Activated naive CD4-positive, alpha-beta T cell treated with anti-CD3 and anti-CD28 coated beads for 36 hours (primary cell): ENCODE data around the gene SLC26A5. TPM values are rescaled to one million over a fixed set of nuclear protein-coding genes. Genes with fewer than 3 reads are reported as not detected.

Experiments used
- CTCF ChIA-PET: fragments of 350-600 bp; sonication (Branson Sonifier 250); formaldehyde crosslinking; loops from one replicate; lab custom pipeline; 2021; ENCODE audit warnings: antibody characterized with exemption; lab: Charles Lee
- DNase-seq: peaks from one replicate; pipeline ENCODE4 v3.0.0-alpha.2; 2020
- H3K27ac Mint-ChIP-seq: one replicate; pipeline ENCODE4 v1.8.0; 2021; ENCODE audit warnings: mild to moderate bottlenecking, mixed read lengths
- H3K27me3 Mint-ChIP-seq: one replicate; pipeline ENCODE4 v1.8.0; 2021; ENCODE audit warnings: low read depth, mixed read lengths
- H3K36me3 Mint-ChIP-seq: one replicate; pipeline ENCODE4 v1.8.0; 2021; ENCODE audit warnings: low read depth, mixed read lengths
- H3K4me1 Mint-ChIP-seq: one replicate; pipeline ENCODE4 v1.8.0; 2021; ENCODE audit warnings: low read depth, mixed read lengths
- H3K4me3 Mint-ChIP-seq: one replicate; pipeline ENCODE4 v1.8.0; 2021; ENCODE audit warnings: mild to moderate bottlenecking, moderate library complexity, mixed read lengths
- H3K9me3 Mint-ChIP-seq: one replicate; pipeline ENCODE4 v1.8.0; 2021; ENCODE audit warnings: mixed read lengths
- intact Hi-C: fragments of 100-400 bp; cut with micrococcal nuclease; formaldehyde crosslinking; loops from one replicate; pipeline ENCODE4 v1.15.1; 2023
- total RNA-seq, 2 experiments: library from RNA; stranded (reverse); gene quantifications; one replicate each; pipeline ENCODE4 v1.2.3, GENCODE V29; 2021

Gene SLC26A5
- total RNA-seq, 2 experiments from 2014 or later, result not detected

DNA sequence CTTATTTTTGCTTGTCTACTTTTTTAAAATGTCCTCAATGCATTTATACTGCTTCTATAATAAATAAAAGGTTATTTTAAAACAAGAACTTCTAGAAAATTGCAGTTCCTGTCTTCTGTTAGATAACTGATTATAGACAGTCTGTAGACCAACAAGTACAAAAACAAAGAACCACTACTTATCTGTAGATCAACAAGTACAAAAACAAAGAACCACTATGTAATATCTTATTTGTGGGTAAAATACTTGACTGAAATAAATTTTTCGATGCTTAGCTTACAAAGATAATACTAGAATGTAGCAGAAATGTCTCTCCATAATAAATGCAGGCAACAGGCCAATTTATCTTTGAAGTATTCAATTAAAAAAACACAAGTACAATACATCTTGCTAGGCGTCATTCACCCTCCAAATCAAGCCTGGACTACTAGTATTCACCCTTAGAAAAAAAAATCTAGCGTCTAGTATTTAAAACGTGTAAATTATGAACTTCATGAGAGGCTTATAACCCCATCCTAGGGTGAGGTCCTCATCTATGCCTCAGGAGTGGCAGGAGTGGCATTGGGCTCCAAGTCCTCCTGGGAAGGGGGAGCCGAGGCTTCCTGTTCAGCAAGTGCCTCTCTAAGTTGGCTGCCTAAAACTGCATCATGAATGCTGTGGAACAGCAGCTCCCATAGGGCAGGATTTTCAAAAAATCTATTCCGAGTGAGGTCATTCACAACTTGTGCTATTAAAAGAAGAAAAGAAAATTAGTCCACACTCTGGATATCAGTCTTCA, 72.0 kb downstream of the SLC26A5 start:
- Mint-ChIP-seq H3K27me3 (no peaks in the 10 kb centered on the region), H3K4me3 (no peak overlapping the region), H3K36me3 (peaks cover 2% of the 10 kb centered on the region), H3K4me1 (no peaks in the 10 kb centered on the region), H3K9me3 (no peaks in the 10 kb centered on the region), H3K27ac (no peak overlapping the region)
- intact Hi-C loops, result no loop called here
- CTCF ChIA-PET, result no interaction called here
- no peak for DNase-seq

DNA sequence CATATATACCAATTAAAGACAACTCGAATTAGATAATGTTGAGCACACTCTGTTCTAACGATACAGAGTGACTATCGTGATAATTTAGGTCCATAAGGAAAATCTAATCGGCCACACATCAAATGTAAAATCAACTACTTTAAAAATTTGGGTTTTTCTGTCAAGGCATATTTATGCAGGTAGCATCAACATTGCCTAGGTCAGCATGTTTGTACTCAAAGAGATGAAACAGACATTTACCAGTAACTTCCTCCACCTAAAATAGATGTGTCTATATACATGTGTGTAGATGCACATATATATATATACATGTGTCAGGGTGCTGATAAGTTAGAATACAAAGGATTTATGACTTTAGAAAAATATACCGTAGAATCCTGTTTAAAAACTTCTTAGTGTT, 76.6 kb downstream of the SLC26A5 start:
- no peaks in the 10 kb centered on the region for H3K4me1 Mint-ChIP-seq

DNA sequence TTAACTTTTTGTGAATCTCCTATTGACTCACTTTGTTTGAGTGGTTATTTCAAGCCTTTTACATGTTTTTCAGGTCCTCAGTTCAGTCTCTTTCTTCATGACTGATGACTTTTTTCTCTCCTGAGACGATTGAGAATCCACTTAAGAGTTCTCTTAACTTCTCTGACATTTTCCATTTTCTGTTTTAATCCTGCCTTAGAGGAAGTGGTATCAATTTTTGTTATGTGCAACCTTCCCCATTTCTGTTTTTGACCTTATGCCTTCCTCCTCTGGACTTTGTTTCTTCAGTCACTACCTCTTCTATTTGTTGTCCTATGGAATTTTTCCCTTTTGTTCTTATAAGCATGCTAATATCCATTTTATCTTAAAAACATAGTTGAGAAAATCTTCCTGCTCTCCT, 96.2 kb downstream of the SLC26A5 start:
- intact Hi-C loops, result loop anchor here (10.0 kb wide), 1 partner anchor 915 kb away; the partner anchor contains the start of gene ORAI2
- H3K27me3 Mint-ChIP-seq, result no peaks in the 10 kb centered on the region
- H3K4me1 Mint-ChIP-seq, result peaks cover 53% of the 10 kb centered on the region
- H3K36me3 Mint-ChIP-seq, result peaks cover 27% of the 10 kb centered on the region
- CTCF ChIA-PET, result no interaction called here
- H3K9me3 Mint-ChIP-seq, result no peaks in the 10 kb centered on the region
- peak overlapping the region; percentile 94 for H3K4me3 Mint-ChIP-seq
- H3K27ac Mint-ChIP-seq, result peak overlapping the region; percentile 67
- no peak for DNase-seq

More for the DNA sequence above, 76.6 kb downstream of the SLC26A5 start:
- H3K4me3 Mint-ChIP-seq, result no peak overlapping the region
- CTCF ChIA-PET, result no interaction called here
- H3K36me3 Mint-ChIP-seq, result peaks cover 21% of the 10 kb centered on the region
- H3K27ac Mint-ChIP-seq, result no peak overlapping the region
- no peaks in the 10 kb centered on the region for H3K9me3 Mint-ChIP-seq
- DNase-seq, result no peak
- no peaks in the 10 kb centered on the region for H3K27me3 Mint-ChIP-seq
- intact Hi-C loops, result no loop called here

DNA sequence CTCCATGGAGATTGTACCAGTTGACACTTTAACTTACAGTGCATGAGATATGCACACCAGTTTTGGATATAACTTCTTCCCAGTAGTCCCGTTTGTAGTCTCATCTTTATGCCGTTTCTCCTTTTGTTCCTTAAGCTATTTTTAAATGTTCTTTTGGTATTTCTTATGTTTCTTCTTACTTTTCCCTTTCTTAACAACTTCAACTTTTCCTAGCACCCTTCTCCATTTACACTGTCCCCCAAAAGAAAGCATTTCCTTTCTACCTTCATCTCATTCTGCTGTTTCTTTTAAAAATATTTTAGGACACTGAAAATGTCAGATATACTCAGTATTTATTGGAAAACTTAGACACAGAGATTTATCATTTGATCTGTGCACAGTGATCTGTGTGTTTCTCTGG, 97.0 kb downstream of the SLC26A5 start:
- Mint-ChIP-seq H3K27me3 (no peaks in the 10 kb centered on the region), H3K9me3 (no peaks in the 10 kb centered on the region), H3K27ac (peak overlapping the region; percentile 0), H3K4me1 (peaks cover 53% of the 10 kb centered on the region), H3K4me3 (peak overlapping the region; percentile 94), H3K36me3 (peaks cover 29% of the 10 kb centered on the region)
- CTCF ChIA-PET, result no interaction called here
- no peak for DNase-seq
- intact Hi-C loops, result loop anchor here (10.0 kb wide), 1 partner anchor 914 kb away; the partner anchor contains the start of gene ORAI2

DNA sequence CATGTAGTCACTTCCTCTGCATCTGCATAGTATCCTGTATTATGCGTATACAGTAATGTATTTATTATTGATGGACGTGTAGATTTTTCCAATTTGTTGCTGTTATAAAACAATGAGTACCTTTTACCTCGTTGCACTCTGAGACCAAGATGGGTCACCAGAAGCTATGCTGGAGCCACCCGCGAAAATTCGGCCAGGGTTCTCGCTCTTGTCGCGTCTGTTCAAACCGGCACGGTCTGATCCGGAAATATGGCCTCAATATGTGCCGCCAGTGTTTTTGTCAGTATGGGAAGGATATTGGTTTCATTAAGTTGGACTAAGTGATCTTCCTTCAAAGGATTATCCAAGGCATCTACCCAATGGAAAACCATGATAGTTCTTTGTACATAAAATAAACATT, 97.6 kb downstream of the SLC26A5 start:
- H3K27me3 Mint-ChIP-seq, result no peaks in the 10 kb centered on the region
- H3K36me3 Mint-ChIP-seq, result peaks cover 32% of the 10 kb centered on the region
- peak overlapping the region; percentile 94 for H3K4me3 Mint-ChIP-seq
- intact Hi-C loops, result loop anchor here (10.0 kb wide), 1 partner anchor 914 kb away; the partner anchor contains the start of gene ORAI2
- peaks cover 55% of the 10 kb centered on the region for H3K4me1 Mint-ChIP-seq
- H3K9me3 Mint-ChIP-seq, result no peaks in the 10 kb centered on the region
- CTCF ChIA-PET, result interaction anchor here (1.0 kb wide), 1 partner anchor 50 kb away, joined by 3 read pairs; no protein-coding TSS in a partner anchor
- peak; percentile 16 for DNase-seq
- H3K27ac Mint-ChIP-seq, result peak overlapping the region; percentile 57

DNA sequence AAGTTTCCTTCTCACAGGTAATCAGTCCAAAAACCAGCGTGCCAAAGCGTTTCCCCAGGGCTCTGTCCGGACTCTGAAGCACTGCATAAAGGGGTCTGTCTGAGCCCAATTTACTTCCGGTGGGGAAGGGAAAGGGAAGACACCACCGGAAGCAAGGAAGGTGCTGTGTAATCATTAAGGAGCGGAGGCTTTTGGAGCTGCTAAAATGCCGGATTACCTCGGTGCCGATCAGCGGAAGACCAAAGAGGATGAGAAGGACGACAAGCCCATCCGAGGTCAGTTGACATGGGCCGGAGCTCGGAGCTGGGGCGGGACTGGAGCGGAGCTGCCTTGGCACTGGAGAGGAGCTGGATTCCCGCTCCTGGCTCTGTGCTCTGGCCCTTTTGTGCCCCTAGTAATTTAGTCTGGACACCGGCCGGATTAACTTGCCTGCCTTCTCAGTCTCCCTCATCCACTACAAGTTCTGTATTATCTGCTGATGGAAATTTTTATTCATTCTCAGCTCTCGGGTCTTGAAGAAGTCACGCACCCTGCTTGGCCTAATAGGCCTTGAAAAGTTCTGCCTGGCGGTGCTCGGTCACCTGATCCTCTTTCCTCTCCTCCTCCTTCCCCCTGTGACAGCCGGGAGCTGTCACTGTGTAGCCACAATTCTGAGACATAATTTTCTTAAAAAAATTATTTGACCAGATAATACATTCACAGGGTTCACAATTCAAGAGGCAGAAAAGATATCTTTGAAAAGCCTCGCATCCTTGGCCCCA, 98.3 kb downstream of the SLC26A5 start, which contains the start of gene PSMC2:
TSS of gene PSMC2 (plus strand) at position 137 of the 761 bp plus-strand sequence. CDS start at position 206, 69 bp downstream.
- CTCF ChIA-PET, result interaction anchor here (1.0 to 1.1 kb wide), 2 partner anchors 49 to 50 kb away, joined by 3 read pairs; partner anchors contain the start of gene PMPCB
- peaks cover 31% of the 10 kb centered on the region for H3K36me3 Mint-ChIP-seq

DNA sequence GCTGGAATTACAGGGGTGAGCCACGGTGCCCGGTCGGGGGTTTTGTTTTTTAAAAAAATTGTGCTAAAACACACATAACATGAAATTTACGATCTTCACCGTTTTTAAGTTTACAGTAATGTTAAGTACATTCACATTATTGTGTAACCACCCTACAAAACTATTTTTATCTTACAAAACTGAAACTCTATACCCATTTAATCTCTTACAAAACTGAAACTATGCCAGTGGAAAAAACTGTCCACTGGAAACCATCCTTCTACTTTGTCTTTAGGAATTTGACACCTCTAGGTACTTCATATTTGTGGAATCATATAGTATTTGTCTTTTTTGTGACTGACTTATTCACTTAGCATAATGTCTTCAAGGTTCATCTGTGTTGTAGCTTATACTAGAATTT, 99.6 kb downstream of the SLC26A5 start:
- intact Hi-C loops, result loop anchor here (2.0 to 10.0 kb wide), 4 partner anchors 66 to 1666 kb away; partner anchors contain the start of gene ORAI2
- Mint-ChIP-seq H3K9me3 (no peaks in the 10 kb centered on the region), H3K4me1 (peaks cover 53% of the 10 kb centered on the region), H3K27ac (peak overlapping the region; percentile 98), H3K4me3 (peak overlapping the region; percentile 94), H3K27me3 (no peaks in the 10 kb centered on the region), H3K36me3 (peaks cover 31% of the 10 kb centered on the region)
- no peak for DNase-seq
- CTCF ChIA-PET, result no interaction called here

More for the DNA sequence above, 98.3 kb downstream of the SLC26A5 start, which contains the start of gene PSMC2:
- DNase-seq, result peak; percentile 90
- H3K4me3 Mint-ChIP-seq, result peak within 1 kb of the TSS; percentile 94
- intact Hi-C loops, result loop anchor here (2.0 to 10.0 kb wide), 4 partner anchors 67 to 1665 kb away; partner anchors contain the start of gene ORAI2
- peaks cover 52% of the 10 kb centered on the region for H3K4me1 Mint-ChIP-seq
- H3K9me3 Mint-ChIP-seq, result no peaks in the 10 kb centered on the region
- peak within 1 kb of the TSS; percentile 98 for H3K27ac Mint-ChIP-seq
- no peaks in the 10 kb centered on the region for H3K27me3 Mint-ChIP-seq

DNA sequence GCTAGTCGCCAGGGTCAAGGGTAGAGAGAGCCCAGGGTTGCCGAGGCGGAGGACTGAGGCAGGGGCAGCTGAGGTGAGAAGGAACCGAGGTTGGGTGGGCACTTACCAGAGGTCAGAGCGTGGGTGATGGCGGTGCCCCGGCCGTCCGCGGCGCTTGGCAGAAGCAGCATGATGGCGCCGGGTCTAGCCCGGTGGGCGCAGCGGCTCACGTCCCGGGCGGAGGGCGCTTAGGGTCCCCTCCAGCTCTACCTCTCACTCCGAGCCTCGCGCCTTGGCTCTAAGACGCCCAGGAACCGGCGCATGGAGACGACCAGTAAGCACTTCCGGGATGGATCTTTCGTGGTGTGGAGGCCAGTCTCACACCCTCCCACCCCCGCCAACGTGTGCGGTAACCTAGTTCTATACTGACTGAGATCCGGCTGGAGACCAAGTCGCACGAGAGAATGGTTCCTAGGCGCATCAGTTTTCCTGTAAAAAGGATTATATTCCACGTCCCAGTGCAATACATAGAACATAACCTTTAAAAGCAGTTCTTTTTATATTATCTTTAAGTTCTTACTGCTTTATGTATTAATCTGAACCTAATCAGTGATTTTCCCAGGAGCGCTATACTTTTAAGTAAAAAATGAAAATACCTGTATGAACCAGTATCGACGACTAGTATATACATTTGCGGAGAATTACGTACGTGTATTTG, 101.4 kb downstream of the SLC26A5 start, which contains the start of gene DNAJC2:
TSS of gene DNAJC2 (minus strand) at position 315 of the 697 bp plus-strand sequence. CDS start at position 170, 145 bp downstream.
- Mint-ChIP-seq H3K27ac (peak within 1 kb of the TSS; percentile 98), H3K36me3 (peaks cover 40% of the 10 kb centered on the region), H3K4me1 (peaks cover 57% of the 10 kb centered on the region), H3K4me3 (peak within 1 kb of the TSS; percentile 99), H3K9me3 (no peaks in the 10 kb centered on the region), H3K27me3 (no peaks in the 10 kb centered on the region)
- DNase-seq, result peak; percentile 90
- intact Hi-C loops, result loop anchor here (1.0 to 10.0 kb wide), 8 partner anchors 19 to 910 kb away; partner anchors contain the start of genes FAM185A, FBXL13, NAPEPLD and ORAI2
- CTCF ChIA-PET, result no interaction called here

DNA sequence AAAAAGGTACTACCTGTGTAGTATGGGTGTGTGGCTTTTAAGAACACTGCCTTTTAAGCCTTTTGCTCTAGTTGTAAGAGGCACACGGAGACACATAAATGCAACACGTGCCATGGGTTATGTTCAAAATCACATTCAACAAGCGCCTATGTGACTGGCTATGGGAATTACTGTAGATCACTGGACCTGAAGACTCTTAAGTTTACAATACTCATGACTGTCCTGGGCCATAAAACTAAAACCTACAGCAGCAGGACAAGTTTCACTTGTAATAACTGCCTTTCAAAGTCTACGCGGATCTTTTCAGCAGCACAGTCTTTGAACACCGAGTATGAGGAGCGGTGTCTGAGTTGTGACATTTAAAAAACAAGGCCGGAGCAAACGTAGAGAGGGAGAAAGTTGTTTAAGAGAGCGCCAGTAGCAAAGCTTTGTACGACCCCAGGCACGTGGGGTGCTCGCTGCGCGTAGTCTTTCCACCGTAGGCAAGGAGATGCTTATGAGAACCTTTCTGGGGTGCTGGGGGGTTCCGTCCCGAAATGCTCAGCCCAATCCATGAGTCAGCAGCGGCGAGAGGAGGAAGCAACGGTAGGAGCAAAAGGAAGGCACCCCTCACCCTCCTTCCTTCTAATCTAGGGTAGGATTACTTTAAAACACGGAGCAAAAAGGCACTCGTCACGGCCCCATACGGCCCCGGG, 102.1 kb downstream of the SLC26A5 start:
- intact Hi-C loops, result loop anchor here (1.0 to 10.0 kb wide), 8 partner anchors 19 to 909 kb away; partner anchors contain the start of genes FAM185A, FBXL13, NAPEPLD and ORAI2
- peak; percentile 51 for DNase-seq
- Mint-ChIP-seq H3K4me3 (peak overlapping the region; percentile 99), H3K36me3 (peaks cover 43% of the 10 kb centered on the region), H3K27me3 (no peaks in the 10 kb centered on the region), H3K9me3 (no peaks in the 10 kb centered on the region), H3K27ac (peak overlapping the region; percentile 98), H3K4me1 (peaks cover 56% of the 10 kb centered on the region)
- CTCF ChIA-PET, result interaction anchor here (0.7 kb wide), 1 partner anchor 11 kb away, joined by 4 read pairs; no protein-coding TSS in a partner anchor

DNA sequence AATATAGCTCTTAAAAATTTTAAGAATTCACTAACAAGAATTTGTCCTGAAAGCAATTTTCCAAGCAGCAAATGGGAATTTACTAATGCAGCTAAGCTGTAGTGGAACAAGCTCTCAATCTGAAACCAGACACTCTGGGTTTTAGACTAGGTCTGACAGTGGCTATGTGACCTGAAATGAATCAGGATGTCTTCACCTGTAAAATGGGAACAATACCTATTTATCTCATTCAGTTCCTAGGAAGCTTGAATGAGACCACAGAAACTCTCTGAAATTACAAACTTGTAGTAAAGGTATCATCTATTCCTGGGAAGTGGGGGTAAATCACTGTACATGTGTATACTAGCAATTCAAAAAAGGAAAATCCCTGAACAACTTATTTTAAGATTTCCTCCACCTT, 102.7 kb downstream of the SLC26A5 start:
- Mint-ChIP-seq H3K4me1 (peaks cover 54% of the 10 kb centered on the region), H3K9me3 (no peaks in the 10 kb centered on the region), H3K4me3 (peak overlapping the region; percentile 99), H3K27ac (peak overlapping the region; percentile 98), H3K36me3 (peaks cover 41% of the 10 kb centered on the region), H3K27me3 (no peaks in the 10 kb centered on the region)
- intact Hi-C loops, result loop anchor here (5.0 to 10.0 kb wide), 3 partner anchors 64 to 909 kb away; partner anchors contain the start of genes ORAI2 and ORC5
- DNase-seq, result no peak
- CTCF ChIA-PET, result interaction anchor here (0.7 kb wide), 1 partner anchor 10 kb away, joined by 4 read pairs; no protein-coding TSS in a partner anchor

DNA sequence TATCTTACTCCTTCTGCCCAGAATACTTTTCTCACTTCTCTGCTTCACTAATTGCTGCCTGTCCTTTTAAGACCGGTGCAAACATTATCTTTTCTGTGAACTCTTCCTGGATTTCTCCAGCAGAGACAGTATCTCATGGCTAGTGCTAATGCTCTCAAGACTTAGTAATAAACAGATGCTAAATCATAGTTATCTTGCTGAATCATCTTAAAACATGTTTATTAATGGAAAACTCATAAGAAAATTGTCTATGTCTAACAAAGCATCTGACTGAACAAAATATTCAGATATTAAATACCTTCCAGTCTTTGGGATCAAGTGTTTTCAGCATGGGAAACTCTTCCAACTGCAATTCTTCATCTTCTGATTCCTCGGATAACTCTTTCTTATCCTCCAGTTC, 104.5 kb downstream of the SLC26A5 start:
- Mint-ChIP-seq H3K36me3 (peaks cover 46% of the 10 kb centered on the region), H3K9me3 (no peaks in the 10 kb centered on the region), H3K27ac (peak overlapping the region; percentile 68), H3K4me1 (peaks cover 46% of the 10 kb centered on the region), H3K27me3 (no peaks in the 10 kb centered on the region), H3K4me3 (no peak overlapping the region)
- no peak for DNase-seq
- intact Hi-C loops, result loop anchor here (5.0 to 10.0 kb wide), 3 partner anchors 66 to 907 kb away; partner anchors contain the start of genes ORAI2 and ORC5
- CTCF ChIA-PET, result interaction anchor here (0.7 kb wide), 1 partner anchor 46 kb away, joined by 3 read pairs; no protein-coding TSS in a partner anchor
